ENCODE measurements around the gene PFN1. TPM values are rescaled to one million over a fixed set of nuclear protein-coding genes. Genes with fewer than 3 reads are reported as not detected.

The PFN1 gene
- total and polyA plus RNA-seq, 8 donors, result 63.6 to 195 (median 138) TPM

- no peaks in the 10 kb centered on the region for H3K27me3 ChIP-seq
- no peak for FAIRE-seq
- intact Hi-C loops (cut with DNase I), result loop anchor here (10.0 kb wide), 4 partner anchors 105 to 185 kb away; partner anchors contain the start of genes ARRB2 (in 1 of the 3), CXCL16 (in 1 of the 3), MED11 (in 1 of the 3) and PSMB6 (in 1 of the 3)
- peak; percentile 77 to 85 (median 83) for ATAC-seq
- WGBS, 2 donors, result 6 to 8% methylated on average over 57 to 60 of the region's 60 CpGs
- peaks cover 0 to 9% (median 4%) of the 10 kb centered on the region in 3 donors for H3K4me1 ChIP-seq
- H3K36me3 ChIP-seq, result peaks cover 0 to 4% (median 0%) of the 10 kb centered on the region in 3 donors
- TF ChIP-seq, protein P1, sequence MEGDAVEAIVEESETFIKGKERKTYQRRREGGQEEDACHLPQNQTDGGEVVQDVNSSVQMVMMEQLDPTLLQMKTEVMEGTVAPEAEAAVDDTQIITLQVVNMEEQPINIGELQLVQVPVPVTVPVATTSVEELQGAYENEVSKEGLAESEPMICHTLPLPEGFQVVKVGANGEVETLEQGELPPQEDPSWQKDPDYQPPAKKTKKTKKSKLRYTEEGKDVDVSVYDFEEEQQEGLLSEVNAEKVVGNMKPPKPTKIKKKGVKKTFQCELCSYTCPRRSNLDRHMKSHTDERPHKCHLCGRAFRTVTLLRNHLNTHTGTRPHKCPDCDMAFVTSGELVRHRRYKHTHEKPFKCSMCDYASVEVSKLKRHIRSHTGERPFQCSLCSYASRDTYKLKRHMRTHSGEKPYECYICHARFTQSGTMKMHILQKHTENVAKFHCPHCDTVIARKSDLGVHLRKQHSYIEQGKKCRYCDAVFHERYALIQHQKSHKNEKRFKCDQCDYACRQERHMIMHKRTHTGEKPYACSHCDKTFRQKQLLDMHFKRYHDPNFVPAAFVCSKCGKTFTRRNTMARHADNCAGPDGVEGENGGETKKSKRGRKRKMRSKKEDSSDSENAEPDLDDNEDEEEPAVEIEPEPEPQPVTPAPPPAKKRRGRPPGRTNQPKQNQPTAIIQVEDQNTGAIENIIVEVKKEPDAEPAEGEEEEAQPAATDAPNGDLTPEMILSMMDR (IDR thresholded peaks at IDR 0.05), result no peak
- H3K4me3 ChIP-seq, result peak within 1 kb of the TSS; percentile 42 to 73 (median 66)
- peak; percentile 83 to 93 (median 90) for DNase-seq
- no peaks in the 10 kb centered on the region for H3K9me3 ChIP-seq
- H3K27ac ChIP-seq, result peak within 1 kb of the TSS in 3 of 4 donors; percentile 0 to 28 (median 7)
These were observed 48.7 kb downstream of the PFN1 start, which contains the start of gene C17orf107 for GRCh38 chr17:4899341-4900230. Gene C17orf107 (plus strand): TSS chr17:4899536. CDS start chr17:4899763, 227 bp downstream.

- Histone ChIP-seq H3K4me1 (peaks cover 0 to 9% (median 4%) of the 10 kb centered on the region in 3 donors), H3K4me3 (peak overlapping the region; percentile 42 to 73 (median 66)), H3K27ac (peak overlapping the region in 3 of 4 donors; percentile 0 to 28 (median 7)), H3K9me3 (no peaks in the 10 kb centered on the region), H3K27me3 (no peaks in the 10 kb centered on the region), H3K36me3 (peaks cover 0 to 11% (median 5%) of the 10 kb centered on the region in 3 donors)
- intact Hi-C loops (cut with DNase I), result loop anchor here (10.0 kb wide), 3 partner anchors 104 to 184 kb away; partner anchors contain the start of genes ARRB2 (in 1 of the 3), CXCL16 (in 1 of the 3), MED11 (in 1 of the 3) and PSMB6 (in 1 of the 3)
- ATAC-seq (peak in 3 of 4 donors; percentile 0 to 12 (median 5)), DNase-seq (peak in 1 of 6 donors; percentile 63), FAIRE-seq (no peak)
- 8 to 9% methylated on average over 21 to 34 of the region's 34 CpGs for WGBS, 2 donors
- TF ChIP-seq, protein P1 (IDR thresholded peaks at IDR 0.05), result no peak
These were observed 49.4 kb downstream of the PFN1 start for GRCh38 chr17:4898927-4899326.

DNA sequence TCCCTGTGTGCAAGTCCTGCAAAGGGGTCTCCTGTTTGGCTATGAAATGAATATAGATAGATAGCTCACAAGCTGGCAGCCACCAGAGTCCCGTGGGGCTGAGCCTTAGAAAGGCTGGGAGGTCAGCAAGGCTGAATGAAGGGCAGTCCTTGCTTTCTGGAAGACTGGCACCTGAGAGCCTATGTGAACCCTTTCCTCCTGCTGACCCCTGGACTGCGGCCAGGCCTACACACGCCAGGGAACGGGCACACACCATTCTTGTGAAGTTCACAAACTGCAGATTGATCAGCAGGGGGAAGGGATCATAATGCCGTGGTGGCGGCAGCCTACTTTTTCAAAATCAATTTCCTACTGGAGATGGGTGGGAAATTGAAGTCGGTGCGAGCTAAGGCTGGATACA lies 50.0 kb downstream of the PFN1 start:
- ATAC-seq (peak in 2 of 4 donors; percentile 19 to 29), DNase-seq (peak in 4 of 6 donors; percentile 40 to 81 (median 60)), FAIRE-seq (no peak)
- intact Hi-C loops (cut with DNase I), result loop anchor here (10.0 kb wide), 3 partner anchors 104 to 184 kb away; partner anchors contain the start of genes ARRB2 (in 1 of the 3), CXCL16 (in 1 of the 3), MED11 (in 1 of the 3) and PSMB6 (in 1 of the 3)
- no peaks in the 10 kb centered on the region for H3K9me3 ChIP-seq
- H3K27me3 ChIP-seq, result no peaks in the 10 kb centered on the region
- WGBS, 2 donors, result 44 to 45% methylated on average over 8 of the region's 8 CpGs
- peak overlapping the region in 3 of 4 donors; percentile 63 to 73 (median 70) for H3K4me3 ChIP-seq
- H3K36me3 ChIP-seq, result peaks cover 0 to 17% (median 8%) of the 10 kb centered on the region in 3 donors
- H3K27ac ChIP-seq, result no peak overlapping the region
- TF ChIP-seq, protein P1 (IDR thresholded peaks at IDR 0.05), result no peak
- H3K4me1 ChIP-seq, result peaks cover 0 to 8% (median 4%) of the 10 kb centered on the region in 3 donors

DNA sequence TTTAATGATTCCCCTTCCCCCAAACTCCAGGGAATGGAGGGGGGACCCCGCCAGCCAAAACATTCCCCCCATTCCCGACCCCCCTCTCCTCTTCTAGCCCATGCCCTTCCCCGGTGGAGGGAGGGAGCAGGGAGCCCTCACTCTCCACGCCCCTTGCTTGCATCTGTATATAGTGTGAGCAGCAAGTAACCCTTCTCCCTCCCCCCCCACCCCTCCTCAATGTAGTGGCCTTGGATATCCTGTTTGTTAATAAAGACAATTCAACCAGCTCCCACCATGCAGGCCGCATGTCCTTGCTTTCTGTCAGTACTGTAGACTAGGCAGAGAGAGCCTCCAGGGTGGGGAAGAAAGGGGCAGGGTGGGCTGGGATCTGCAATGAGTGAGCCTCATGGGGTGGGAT lies 50.5 kb downstream of the PFN1 start:
- WGBS, 2 donors, result 84 to 91% methylated on average over 5 of the region's 5 CpGs
- intact Hi-C loops (cut with DNase I), result loop anchor here (10.0 kb wide), 3 partner anchors 103 to 183 kb away; partner anchors contain the start of genes ARRB2 (in 1 of the 3), CXCL16 (in 1 of the 3), MED11 (in 1 of the 3) and PSMB6 (in 1 of the 3)
- TF ChIP-seq, protein P1 (IDR thresholded peaks at IDR 0.05), result no peak

More for the DNA sequence above, 50.5 kb downstream of the PFN1 start:
- no peak for ATAC-seq
- Histone ChIP-seq H3K27ac (no peak overlapping the region), H3K4me1 (peaks cover 0 to 4% (median 3%) of the 10 kb centered on the region in 3 donors), H3K9me3 (no peaks in the 10 kb centered on the region), H3K4me3 (no peak overlapping the region), H3K36me3 (peaks cover 0 to 17% (median 8%) of the 10 kb centered on the region in 3 donors), H3K27me3 (no peaks in the 10 kb centered on the region)
- no peak for DNase-seq
- no peak for FAIRE-seq

Measured in pancreas (tissue), 10 donors.